HG03108 (cell line): Measurements from ENCODE around the gene TBC1D2B.
A peak's percentile ranks its signal among the peaks of the same experiment; 100 is the strongest.

Experiments
- ATAC-seq: cut with Tn5 transposase; IDR thresholded peaks from one replicate; pipeline ENCODE4 v1.9.1; 2021; ENCODE audit warnings: moderate library complexity; ENCODE audit not compliant: unreplicated experiment

Gene TBC1D2B

GRCh38 chr15:78077053-78077870 is at the start of gene TBC1D2B:
TBC1D2B (minus strand) TSS chr15:78077711; CDS start chr15:78077652, 59 bp downstream.
- ATAC-seq: peak; percentile 57

- ATAC-seq: no peak
Observed at GRCh38 chr15:78125267-78125666, 47.8 kb upstream of the TBC1D2B start.

- ATAC-seq: no peak
Observed at GRCh38 chr15:78120523-78120922, 43.0 kb upstream of the TBC1D2B start.

- no peak for ATAC-seq
Observed at GRCh38 chr15:78112551-78112950, 35.0 kb upstream of the TBC1D2B start.

- no peak for ATAC-seq
Observed at GRCh38 chr15:78111788-78112187, 34.3 kb upstream of the TBC1D2B start.

- no peak for ATAC-seq
Observed at GRCh38 chr15:78110916-78111475, 33.5 kb upstream of the TBC1D2B start.

GRCh38 chr15:78110096-78110495 is 32.6 kb upstream of the TBC1D2B start:
- no peak for ATAC-seq

GRCh38 chr15:78109156-78109555 is 31.6 kb upstream of the TBC1D2B start:
- no peak for ATAC-seq

- ATAC-seq: no peak
Observed at GRCh38 chr15:78108300-78109084, 31.0 kb upstream of the TBC1D2B start.

- no peak for ATAC-seq
Observed at GRCh38 chr15:78107471-78107870, 30.0 kb upstream of the TBC1D2B start.

GRCh38 chr15:78105476-78106241 is 28.1 kb upstream of the TBC1D2B start:
- no peak for ATAC-seq

- no peak for ATAC-seq
Observed at GRCh38 chr15:78104566-78105475, 27.3 kb upstream of the TBC1D2B start.

- ATAC-seq: no peak
Observed at GRCh38 chr15:78104119-78104479, 26.6 kb upstream of the TBC1D2B start.

GRCh38 chr15:78103406-78104118 is 26.1 kb upstream of the TBC1D2B start:
- ATAC-seq: peak; percentile 79

GRCh38 chr15:78102741-78103140 is 25.2 kb upstream of the TBC1D2B start:
- ATAC-seq: no peak

GRCh38 chr15:78102211-78102610 is 24.7 kb upstream of the TBC1D2B start:
- no peak for ATAC-seq

GRCh38 chr15:78101423-78102105 is 24.1 kb upstream of the TBC1D2B start:
- ATAC-seq: no peak

- no peak for ATAC-seq
Observed at GRCh38 chr15:78100886-78101285, 23.4 kb upstream of the TBC1D2B start.
